HEK293 (cell line): ENCODE data around the gene MRPL21.

Experiments
- CTCF ChIA-PET: fragments of 350-600 bp; formaldehyde crosslinking; extraction: SDS; loops from one replicate; lab custom pipeline; 2021; ENCODE audit warnings: antibody characterized with exemption; lab: Yijun Ruan, JAX
- POLR2A ChIA-PET: fragments of 300-600 bp; formaldehyde crosslinking; extraction: SDS; loops from one replicate; lab custom pipeline; 2020; ENCODE audit warnings: antibody characterized with exemption, inconsistent platforms; lab: Yijun Ruan, JAX
- H3K27ac ChIP-seq: fragments of 200-500 bp; sonication (Bioruptor generic); 2 replicates; pipeline ENCODE4 v1.5.1; 2014; ENCODE audit warnings: low read depth, low read length, control low read depth, inconsistent platforms; ENCODE audit errors: extremely low read depth
- H3K36me3 ChIP-seq, 2 experiments: fragments of 200-500 bp in 1 of 2; sonication (Bioruptor generic) in 1 of 2; 1 replicate in 1 of 2; 2 replicates in 1 of 2; pipeline ENCODE4 v1.5.1; 2014 to 2017; ENCODE audit warnings: inconsistent platforms in 2 of 2, low read length in 2 of 2; ENCODE audit not compliant: control insufficient read depth in 2 of 2, insufficient read depth in 1 of 2
- H3K4me1 ChIP-seq: fragments of 200-500 bp; sonication (Bioruptor generic); 2 replicates; pipeline ENCODE4 v1.5.1; 2014; ENCODE audit warnings: mild to moderate bottlenecking, low read length, inconsistent platforms; ENCODE audit not compliant: control insufficient read depth, insufficient read depth
- H3K4me3 ChIP-seq: 2 replicates; pipeline ENCODE4 v1.5.1; 2011; ENCODE audit warnings: low read depth, mild to moderate bottlenecking, control low read depth, low read length, moderate library complexity
- H3K9me3 ChIP-seq: fragments of 200-500 bp; sonication (Bioruptor generic); 2 replicates; pipeline ENCODE4 v1.5.1; 2014; ENCODE audit warnings: low read depth, low read length, inconsistent platforms; ENCODE audit not compliant: control insufficient read depth, insufficient read depth
- EGR2 ChIP-seq: fragments of 450-650 bp; formaldehyde crosslinking; IDR thresholded peaks from 2 replicates; pipeline ENCODE4 v1.5.1; 2016; ENCODE audit warnings: low read depth, missing biosample characterization, missing genetic modification characterization
- FEZF1 ChIP-seq: fragments of 450-650 bp; formaldehyde crosslinking; IDR thresholded peaks from 2 replicates; pipeline ENCODE4 v1.5.1; 2016; ENCODE audit warnings: missing biosample characterization, missing genetic modification characterization
- OSR2 ChIP-seq: fragments of 450-650 bp; formaldehyde crosslinking; IDR thresholded peaks from 2 replicates; pipeline ENCODE4 v1.5.1; 2016; ENCODE audit warnings: missing biosample characterization, missing genetic modification characterization
- ZBTB1 ChIP-seq: fragments of 450-650 bp; formaldehyde crosslinking; IDR thresholded peaks from 2 replicates; pipeline ENCODE4 v1.5.1; 2016; ENCODE audit warnings: missing biosample characterization, missing genetic modification characterization
- ZBTB20 ChIP-seq: fragments of 450-650 bp; formaldehyde crosslinking; IDR thresholded peaks from 2 replicates; pipeline ENCODE4 v1.5.1; 2016; ENCODE audit warnings: missing biosample characterization, missing genetic modification characterization
- ZFHX2 ChIP-seq: fragments of 450-650 bp; formaldehyde crosslinking; conservative IDR thresholded peaks from 2 replicates; pipeline ENCODE4 v1.5.1; 2016; ENCODE audit warnings: missing biosample characterization, missing genetic modification characterization
- ZNF514 ChIP-seq: fragments of 450-650 bp; formaldehyde crosslinking; IDR thresholded peaks from 2 replicates; pipeline ENCODE4 v1.5.1; 2016; ENCODE audit warnings: missing biosample characterization, missing genetic modification characterization
- ZNF529 ChIP-seq: fragments of 450-650 bp; formaldehyde crosslinking; IDR thresholded peaks from 2 replicates; pipeline ENCODE4 v1.5.1; 2017; ENCODE audit warnings: missing genetic modification characterization, missing biosample characterization; ENCODE audit not compliant: insufficient replicate concordance
- ZNF707 ChIP-seq: fragments of 450-650 bp; formaldehyde crosslinking; IDR thresholded peaks from 2 replicates; pipeline ENCODE4 v1.5.1; 2016; ENCODE audit warnings: missing biosample characterization, missing genetic modification characterization
- ZNF76 ChIP-seq: fragments of 450-650 bp; formaldehyde crosslinking; IDR thresholded peaks from 2 replicates; pipeline ENCODE4; 2016; ENCODE audit warnings: low read depth, missing biosample characterization, missing genetic modification characterization, borderline replicate concordance
- TF ChIP-seq, protein P1 (sequence below): fragments of 450-650 bp; formaldehyde crosslinking; IDR thresholded peaks from 2 replicates; pipeline ENCODE4; 2016; ENCODE audit warnings: missing biosample characterization, missing genetic modification characterization
- TF ChIP-seq, protein P2 (sequence below): fragments of 450-650 bp; formaldehyde crosslinking; IDR thresholded peaks from 2 replicates; pipeline ENCODE4 v1.5.1; 2017; ENCODE audit warnings: missing biosample characterization, missing genetic modification characterization
- TF ChIP-seq, protein P3 (sequence below): fragments of 450-650 bp; formaldehyde crosslinking; IDR thresholded peaks from 2 replicates; pipeline ENCODE4 v1.5.1; 2016; ENCODE audit warnings: missing biosample characterization, missing genetic modification characterization
- TF ChIP-seq, protein P4 (sequence below): fragments of 450-650 bp; formaldehyde crosslinking; IDR thresholded peaks from 2 replicates; pipeline ENCODE4 v1.5.1; 2017; ENCODE audit warnings: missing biosample characterization, missing genetic modification characterization
- TF ChIP-seq, protein P5 (sequence below): fragments of 450-650 bp; formaldehyde crosslinking; IDR thresholded peaks from 2 replicates; pipeline ENCODE4 v1.5.1; 2017; ENCODE audit warnings: missing biosample characterization, missing genetic modification characterization
- TF ChIP-seq, protein P6 (sequence below): fragments of 450-650 bp; formaldehyde crosslinking; IDR thresholded peaks from 2 replicates; pipeline ENCODE4 v1.5.1; 2016; ENCODE audit warnings: missing biosample characterization, missing genetic modification characterization
- TF ChIP-seq, protein P7 (sequence below): fragments of 450-650 bp; formaldehyde crosslinking; IDR thresholded peaks from 2 replicates; pipeline ENCODE4 v1.5.1; 2017; ENCODE audit warnings: missing biosample characterization, missing genetic modification characterization
- TF ChIP-seq, protein P8 (sequence below): fragments of 450-650 bp; formaldehyde crosslinking; optimal IDR thresholded peaks from 2 replicates; pipeline ENCODE3; 2016; ENCODE audit warnings: missing biosample characterization, mild to moderate bottlenecking, missing genetic modification characterization

MRPL21 gene

DNA sequence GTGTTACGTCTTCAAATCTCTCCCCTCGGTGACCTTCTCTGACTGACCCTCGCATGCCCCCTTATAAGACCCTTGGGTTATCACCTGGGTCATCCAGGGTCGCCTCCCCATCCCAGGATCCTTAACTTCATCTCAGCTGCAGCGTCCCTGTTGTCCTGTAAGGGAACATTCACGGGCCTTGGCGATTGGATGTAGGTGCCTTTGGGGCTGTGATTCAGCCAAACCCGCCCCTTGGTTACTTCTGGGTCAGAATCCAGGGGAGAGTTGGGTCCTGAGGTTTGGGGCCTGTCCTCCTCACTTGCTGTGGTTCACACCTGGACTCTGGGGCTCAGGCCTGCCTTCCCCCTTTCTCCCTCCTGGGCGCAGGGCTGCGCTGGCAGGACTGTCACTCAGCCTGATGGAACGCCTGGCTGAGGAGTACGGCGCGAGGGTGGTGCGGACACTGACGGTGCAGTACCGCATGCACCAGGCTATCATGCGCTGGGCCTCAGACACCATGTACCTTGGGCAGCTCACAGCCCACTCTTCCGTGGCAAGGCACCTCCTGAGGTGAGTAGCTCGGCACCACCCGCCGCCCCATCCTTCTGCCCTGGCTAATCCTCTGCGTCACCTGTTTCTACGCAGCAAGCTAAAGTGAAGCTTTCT, 29.4 kb upstream of the MRPL21 start:
- Histone ChIP-seq H3K36me3 (peaks cover 0 to 99% of the 10 kb centered on the region in 2 experiments; a peak in 1 of 3 replicates), H3K4me1 (no peaks in the 10 kb centered on the region), H3K27ac (no peak overlapping the region), H3K9me3 (no peaks in the 10 kb centered on the region), H3K4me3 (no peak overlapping the region)
- ChIA-PET POLR2A (no interaction called here), CTCF (no interaction called here)
- TF ChIP-seq, protein P1, sequence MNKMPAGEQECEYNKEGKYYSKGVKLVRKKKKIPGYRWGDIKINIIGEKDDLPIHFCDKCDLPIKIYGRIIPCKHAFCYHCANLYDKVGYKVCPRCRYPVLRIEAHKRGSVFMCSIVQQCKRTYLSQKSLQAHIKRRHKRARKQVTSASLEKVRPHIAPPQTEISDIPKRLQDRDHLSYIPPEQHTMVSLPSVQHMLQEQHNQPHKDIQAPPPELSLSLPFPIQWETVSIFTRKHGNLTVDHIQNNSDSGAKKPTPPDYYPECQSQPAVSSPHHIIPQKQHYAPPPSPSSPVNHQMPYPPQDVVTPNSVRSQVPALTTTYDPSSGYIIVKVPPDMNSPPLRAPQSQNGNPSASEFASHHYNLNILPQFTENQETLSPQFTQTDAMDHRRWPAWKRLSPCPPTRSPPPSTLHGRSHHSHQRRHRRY (tag by site-specific recombination) = no peak
- no peak for TF ChIP-seq ZFHX2 (tag by site-specific recombination)
- no peak for TF ChIP-seq OSR2
- no peak for TF ChIP-seq ZNF707
- TF ChIP-seq, protein P2, sequence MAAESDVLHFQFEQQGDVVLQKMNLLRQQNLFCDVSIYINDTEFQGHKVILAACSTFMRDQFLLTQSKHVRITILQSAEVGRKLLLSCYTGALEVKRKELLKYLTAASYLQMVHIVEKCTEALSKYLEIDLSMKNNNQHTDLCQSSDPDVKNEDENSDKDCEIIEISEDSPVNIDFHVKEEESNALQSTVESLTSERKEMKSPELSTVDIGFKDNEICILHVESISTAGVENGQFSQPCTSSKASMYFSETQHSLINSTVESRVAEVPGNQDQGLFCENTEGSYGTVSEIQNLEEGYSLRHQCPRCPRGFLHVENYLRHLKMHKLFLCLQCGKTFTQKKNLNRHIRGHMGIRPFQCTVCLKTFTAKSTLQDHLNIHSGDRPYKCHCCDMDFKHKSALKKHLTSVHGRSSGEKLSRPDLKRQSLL (tag by site-specific recombination) = no peak
- TF ChIP-seq ZBTB1 = no peak
- TF ChIP-seq, protein P3, sequence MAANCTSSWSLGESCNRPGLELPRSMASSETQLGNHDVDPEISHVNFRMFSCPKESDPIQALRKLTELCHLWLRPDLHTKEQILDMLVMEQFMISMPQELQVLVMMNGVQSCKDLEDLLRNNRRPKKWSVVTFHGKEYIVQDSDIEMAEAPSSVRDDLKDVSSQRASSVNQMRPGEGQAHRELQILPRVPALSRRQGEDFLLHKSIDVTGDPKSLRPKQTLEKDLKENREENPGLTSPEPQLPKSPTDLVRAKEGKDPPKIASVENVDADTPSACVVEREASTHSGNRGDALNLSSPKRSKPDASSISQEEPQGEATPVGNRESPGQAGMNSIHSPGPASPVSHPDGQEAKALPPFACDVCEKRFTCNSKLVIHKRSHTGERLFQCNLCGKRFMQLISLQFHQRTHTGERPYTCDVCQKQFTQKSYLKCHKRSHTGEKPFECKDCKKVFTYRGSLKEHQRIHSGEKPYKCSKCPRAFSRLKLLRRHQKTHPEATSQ (tag by site-specific recombination) = no peak
- no peak for TF ChIP-seq ZNF514 (tag by site-specific recombination)
- no peak for TF ChIP-seq EGR2 (tag by site-specific recombination)
- TF ChIP-seq ZBTB20 (tag by site-specific recombination) = no peak
- TF ChIP-seq, protein P4, sequence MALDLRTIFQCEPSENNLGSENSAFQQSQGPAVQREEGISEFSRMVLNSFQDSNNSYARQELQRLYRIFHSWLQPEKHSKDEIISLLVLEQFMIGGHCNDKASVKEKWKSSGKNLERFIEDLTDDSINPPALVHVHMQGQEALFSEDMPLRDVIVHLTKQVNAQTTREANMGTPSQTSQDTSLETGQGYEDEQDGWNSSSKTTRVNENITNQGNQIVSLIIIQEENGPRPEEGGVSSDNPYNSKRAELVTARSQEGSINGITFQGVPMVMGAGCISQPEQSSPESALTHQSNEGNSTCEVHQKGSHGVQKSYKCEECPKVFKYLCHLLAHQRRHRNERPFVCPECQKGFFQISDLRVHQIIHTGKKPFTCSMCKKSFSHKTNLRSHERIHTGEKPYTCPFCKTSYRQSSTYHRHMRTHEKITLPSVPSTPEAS (tag by site-specific recombination) = no peak
- TF ChIP-seq, protein P5, sequence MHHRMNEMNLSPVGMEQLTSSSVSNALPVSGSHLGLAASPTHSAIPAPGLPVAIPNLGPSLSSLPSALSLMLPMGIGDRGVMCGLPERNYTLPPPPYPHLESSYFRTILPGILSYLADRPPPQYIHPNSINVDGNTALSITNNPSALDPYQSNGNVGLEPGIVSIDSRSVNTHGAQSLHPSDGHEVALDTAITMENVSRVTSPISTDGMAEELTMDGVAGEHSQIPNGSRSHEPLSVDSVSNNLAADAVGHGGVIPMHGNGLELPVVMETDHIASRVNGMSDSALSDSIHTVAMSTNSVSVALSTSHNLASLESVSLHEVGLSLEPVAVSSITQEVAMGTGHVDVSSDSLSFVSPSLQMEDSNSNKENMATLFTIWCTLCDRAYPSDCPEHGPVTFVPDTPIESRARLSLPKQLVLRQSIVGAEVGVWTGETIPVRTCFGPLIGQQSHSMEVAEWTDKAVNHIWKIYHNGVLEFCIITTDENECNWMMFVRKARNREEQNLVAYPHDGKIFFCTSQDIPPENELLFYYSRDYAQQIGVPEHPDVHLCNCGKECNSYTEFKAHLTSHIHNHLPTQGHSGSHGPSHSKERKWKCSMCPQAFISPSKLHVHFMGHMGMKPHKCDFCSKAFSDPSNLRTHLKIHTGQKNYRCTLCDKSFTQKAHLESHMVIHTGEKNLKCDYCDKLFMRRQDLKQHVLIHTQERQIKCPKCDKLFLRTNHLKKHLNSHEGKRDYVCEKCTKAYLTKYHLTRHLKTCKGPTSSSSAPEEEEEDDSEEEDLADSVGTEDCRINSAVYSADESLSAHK (tag by site-specific recombination) = no peak
- TF ChIP-seq, protein P6, sequence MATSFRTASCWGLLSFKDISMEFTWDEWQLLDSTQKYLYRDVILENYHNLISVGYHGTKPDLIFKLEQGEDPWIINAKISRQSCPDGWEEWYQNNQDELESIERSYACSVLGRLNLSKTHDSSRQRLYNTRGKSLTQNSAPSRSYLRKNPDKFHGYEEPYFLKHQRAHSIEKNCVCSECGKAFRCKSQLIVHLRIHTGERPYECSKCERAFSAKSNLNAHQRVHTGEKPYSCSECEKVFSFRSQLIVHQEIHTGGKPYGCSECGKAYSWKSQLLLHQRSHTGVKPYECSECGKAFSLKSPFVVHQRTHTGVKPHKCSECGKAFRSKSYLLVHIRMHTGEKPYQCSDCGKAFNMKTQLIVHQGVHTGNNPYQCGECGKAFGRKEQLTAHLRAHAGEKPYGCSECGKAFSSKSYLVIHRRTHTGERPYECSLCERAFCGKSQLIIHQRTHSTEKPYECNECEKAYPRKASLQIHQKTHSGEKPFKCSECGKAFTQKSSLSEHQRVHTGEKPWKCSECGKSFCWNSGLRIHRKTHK = no peak
- TF ChIP-seq, protein P7, sequence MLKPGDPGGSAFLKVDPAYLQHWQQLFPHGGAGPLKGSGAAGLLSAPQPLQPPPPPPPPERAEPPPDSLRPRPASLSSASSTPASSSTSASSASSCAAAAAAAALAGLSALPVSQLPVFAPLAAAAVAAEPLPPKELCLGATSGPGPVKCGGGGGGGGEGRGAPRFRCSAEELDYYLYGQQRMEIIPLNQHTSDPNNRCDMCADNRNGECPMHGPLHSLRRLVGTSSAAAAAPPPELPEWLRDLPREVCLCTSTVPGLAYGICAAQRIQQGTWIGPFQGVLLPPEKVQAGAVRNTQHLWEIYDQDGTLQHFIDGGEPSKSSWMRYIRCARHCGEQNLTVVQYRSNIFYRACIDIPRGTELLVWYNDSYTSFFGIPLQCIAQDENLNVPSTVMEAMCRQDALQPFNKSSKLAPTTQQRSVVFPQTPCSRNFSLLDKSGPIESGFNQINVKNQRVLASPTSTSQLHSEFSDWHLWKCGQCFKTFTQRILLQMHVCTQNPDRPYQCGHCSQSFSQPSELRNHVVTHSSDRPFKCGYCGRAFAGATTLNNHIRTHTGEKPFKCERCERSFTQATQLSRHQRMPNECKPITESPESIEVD (tag by site-specific recombination) = no peak
- TF ChIP-seq ZNF76 (tag by site-specific recombination) = no peak
- no peak for TF ChIP-seq ZNF529 (tag by site-specific recombination)
- TF ChIP-seq, protein P8, sequence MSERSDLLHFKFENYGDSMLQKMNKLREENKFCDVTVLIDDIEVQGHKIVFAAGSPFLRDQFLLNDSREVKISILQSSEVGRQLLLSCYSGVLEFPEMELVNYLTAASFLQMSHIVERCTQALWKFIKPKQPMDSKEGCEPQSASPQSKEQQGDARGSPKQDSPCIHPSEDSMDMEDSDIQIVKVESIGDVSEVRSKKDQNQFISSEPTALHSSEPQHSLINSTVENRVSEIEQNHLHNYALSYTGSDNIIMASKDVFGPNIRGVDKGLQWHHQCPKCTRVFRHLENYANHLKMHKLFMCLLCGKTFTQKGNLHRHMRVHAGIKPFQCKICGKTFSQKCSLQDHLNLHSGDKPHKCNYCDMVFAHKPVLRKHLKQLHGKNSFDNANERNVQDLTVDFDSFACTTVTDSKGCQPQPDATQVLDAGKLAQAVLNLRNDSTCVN (tag by site-specific recombination) = no peak
- TF ChIP-seq FEZF1 (tag by site-specific recombination) = no peak
